A673 (cell line): ENCODE data around the gene DEAF1. TPM values are rescaled to one million over a fixed set of nuclear protein-coding genes. Genes with fewer than 3 reads are reported as not detected.

ENCODE experiments used
- BruUV-seq: library from RNA; stranded (reverse); fragments of 400-500 nt; replicated peaks from 2 replicates; lab custom pipeline; 2021; lab: Mats Ljungman, UMichigan
- CTCF ChIA-PET: fragments of 300-600 bp; sonication (Branson Sonifier 250); formaldehyde crosslinking; loops from one replicate; lab custom pipeline; 2022; ENCODE audit warnings: antibody characterized with exemption; lab: Charles Lee
- POLR2A ChIA-PET: fragments of 300-600 bp; sonication (Branson Sonifier 250); formaldehyde crosslinking; loops from one replicate; lab custom pipeline; 2022; ENCODE audit warnings: antibody characterized with exemption; ENCODE audit not compliant: low non-redundant PET; lab: Charles Lee
- DNase-seq: peaks from one replicate; pipeline ENCODE4 v3.0.0-alpha.2; 2015; ENCODE audit warnings: low spot score
- H3K27ac ChIP-seq: fragments of 200-600 bp; sonication (generic); 2 replicates; pipeline ENCODE4 v1.5.1; 2016; ENCODE audit warnings: mixed run types, low read depth, mild to moderate bottlenecking, mixed read lengths, antibody characterized with exemption, low read length; ENCODE audit not compliant: poor library complexity, severe bottlenecking
- H3K27me3 ChIP-seq: fragments of 200-600 bp; sonication (generic); replicated peaks from 2 replicates; pipeline ENCODE4 v1.6.1; 2017; ENCODE audit warnings: mixed run types, low read depth, mild to moderate bottlenecking, mixed read lengths, antibody characterized with exemption, low read length; ENCODE audit not compliant: insufficient read depth, poor library complexity
- H3K36me3 ChIP-seq: fragments of 200-600 bp; sonication (generic); 2 replicates; pipeline ENCODE4 v1.6.1; 2016; ENCODE audit warnings: mixed run types, mild to moderate bottlenecking, mixed read lengths, antibody characterized with exemption, low read length; ENCODE audit not compliant: insufficient read depth, poor library complexity, severe bottlenecking
- H3K4me1 ChIP-seq: fragments of 200-600 bp; sonication (generic); 2 replicates; pipeline ENCODE4 v1.6.1; 2017; ENCODE audit warnings: mixed run types, mild to moderate bottlenecking, mixed read lengths, antibody characterized with exemption, low read length; ENCODE audit not compliant: insufficient read depth, poor library complexity, severe bottlenecking
- H3K4me3 ChIP-seq: fragments of 200-600 bp; sonication (generic); 2 replicates; pipeline ENCODE4 v1.5.1; 2016; ENCODE audit warnings: low read depth, mixed run types, mild to moderate bottlenecking, mixed read lengths, low read length; ENCODE audit not compliant: poor library complexity, severe bottlenecking
- H3K9me3 ChIP-seq: fragments of 200-600 bp; sonication (generic); 2 replicates; pipeline ENCODE4 v1.6.1; 2016; ENCODE audit warnings: mixed run types, low read depth, mild to moderate bottlenecking, mixed read lengths, antibody characterized with exemption, low read length; ENCODE audit not compliant: poor library complexity, severe bottlenecking
- EZH2 ChIP-seq: fragments of 200-600 bp; sonication (generic); IDR thresholded peaks from 2 replicates; pipeline ENCODE4 v1.6.1; 2017; ENCODE audit warnings: borderline replicate concordance, low read depth, mild to moderate bottlenecking, mixed read lengths, antibody characterized with exemption, low read length; ENCODE audit not compliant: poor library complexity, severe bottlenecking
- intact Hi-C: fragments of 100-400 bp; cut with micrococcal nuclease; formaldehyde crosslinking; loops from one replicate; pipeline ENCODE4 v1.10.0; 2022; ENCODE audit not compliant: unreplicated experiment
- total RNA-seq: library from RNA; stranded (reverse); gene quantifications from 2 replicates; pipeline ENCODE4 v1.2.3, GENCODE V29; 2021
- TF ChIP-seq, protein P1 (sequence below): fragments of 300-800, 200-600 bp; sonication (generic); conservative IDR thresholded peaks from 2 replicates; pipeline ENCODE4 v1.5.1; 2017; ENCODE audit warnings: low read depth, mild to moderate bottlenecking, antibody characterized with exemption, low read length, moderate library complexity, mixed read lengths

Gene DEAF1
- total RNA-seq, 1 experiment from 2014 or later, result 56.7 TPM

DNA sequence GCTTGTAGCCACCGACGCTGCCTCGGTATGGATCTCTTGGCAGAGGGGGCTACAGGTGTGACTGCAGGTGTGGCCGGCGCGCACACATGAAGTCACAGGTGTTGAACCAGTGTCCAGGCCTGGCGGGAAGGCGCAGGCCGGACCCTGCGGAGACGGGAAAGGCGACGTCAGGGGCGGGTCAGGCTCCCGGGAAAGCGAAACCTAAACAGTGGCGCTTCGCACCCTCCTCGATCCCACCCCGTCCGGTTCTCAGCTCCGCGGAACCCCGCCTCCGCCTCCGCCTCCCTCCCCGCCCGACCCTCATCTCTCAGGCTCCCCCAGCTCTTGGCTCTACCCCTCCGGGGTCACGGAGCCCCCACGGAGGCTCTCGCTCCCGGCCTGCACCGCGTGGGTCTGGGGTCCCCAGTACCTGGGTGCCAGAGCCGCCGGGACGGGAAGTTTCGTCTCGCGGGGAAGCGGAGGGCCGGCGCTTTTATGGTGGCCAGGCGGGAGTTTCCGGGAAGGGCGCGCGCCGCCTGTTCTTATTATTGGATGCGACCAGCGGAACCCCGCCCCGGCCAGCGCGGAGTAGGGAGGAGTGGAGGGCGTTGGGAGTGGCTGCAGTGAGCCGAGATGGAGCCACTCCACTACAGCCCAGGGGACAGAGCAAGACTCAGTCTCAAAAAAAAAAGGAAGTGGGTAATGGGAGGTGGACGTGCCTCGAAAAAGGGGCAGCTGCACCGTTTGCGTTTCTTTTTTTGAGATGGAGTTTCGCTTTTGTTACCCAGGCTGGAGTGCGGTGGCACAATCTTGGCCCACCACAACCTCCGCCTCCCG, 79.3 kb downstream of the DEAF1 start, which contains the start of gene IRF7:
Gene IRF7 (minus strand): TSS at position 447 of the 816 bp plus-strand sequence. CDS start 586 bp downstream, outside the sequence.
- POLR2A ChIA-PET, result no interaction called here
- no TSS peak for BruUV-seq
- peak; percentile 94 for DNase-seq
- Histone ChIP-seq H3K9me3 (no peaks in the 10 kb centered on the region), H3K36me3 (peaks cover 17% of the 10 kb centered on the region), H3K4me1 (no peaks in the 10 kb centered on the region), H3K27me3 (no peaks in the 10 kb centered on the region), H3K4me3 (peak within 1 kb of the TSS; percentile 67), H3K27ac (peak within 1 kb of the TSS; percentile 89)
- intact Hi-C loops, result no loop called here
- CTCF ChIA-PET, result no interaction called here
- TF ChIP-seq, protein P1, sequence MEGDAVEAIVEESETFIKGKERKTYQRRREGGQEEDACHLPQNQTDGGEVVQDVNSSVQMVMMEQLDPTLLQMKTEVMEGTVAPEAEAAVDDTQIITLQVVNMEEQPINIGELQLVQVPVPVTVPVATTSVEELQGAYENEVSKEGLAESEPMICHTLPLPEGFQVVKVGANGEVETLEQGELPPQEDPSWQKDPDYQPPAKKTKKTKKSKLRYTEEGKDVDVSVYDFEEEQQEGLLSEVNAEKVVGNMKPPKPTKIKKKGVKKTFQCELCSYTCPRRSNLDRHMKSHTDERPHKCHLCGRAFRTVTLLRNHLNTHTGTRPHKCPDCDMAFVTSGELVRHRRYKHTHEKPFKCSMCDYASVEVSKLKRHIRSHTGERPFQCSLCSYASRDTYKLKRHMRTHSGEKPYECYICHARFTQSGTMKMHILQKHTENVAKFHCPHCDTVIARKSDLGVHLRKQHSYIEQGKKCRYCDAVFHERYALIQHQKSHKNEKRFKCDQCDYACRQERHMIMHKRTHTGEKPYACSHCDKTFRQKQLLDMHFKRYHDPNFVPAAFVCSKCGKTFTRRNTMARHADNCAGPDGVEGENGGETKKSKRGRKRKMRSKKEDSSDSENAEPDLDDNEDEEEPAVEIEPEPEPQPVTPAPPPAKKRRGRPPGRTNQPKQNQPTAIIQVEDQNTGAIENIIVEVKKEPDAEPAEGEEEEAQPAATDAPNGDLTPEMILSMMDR, result no peak
- TF ChIP-seq EZH2, result no peak

DNA sequence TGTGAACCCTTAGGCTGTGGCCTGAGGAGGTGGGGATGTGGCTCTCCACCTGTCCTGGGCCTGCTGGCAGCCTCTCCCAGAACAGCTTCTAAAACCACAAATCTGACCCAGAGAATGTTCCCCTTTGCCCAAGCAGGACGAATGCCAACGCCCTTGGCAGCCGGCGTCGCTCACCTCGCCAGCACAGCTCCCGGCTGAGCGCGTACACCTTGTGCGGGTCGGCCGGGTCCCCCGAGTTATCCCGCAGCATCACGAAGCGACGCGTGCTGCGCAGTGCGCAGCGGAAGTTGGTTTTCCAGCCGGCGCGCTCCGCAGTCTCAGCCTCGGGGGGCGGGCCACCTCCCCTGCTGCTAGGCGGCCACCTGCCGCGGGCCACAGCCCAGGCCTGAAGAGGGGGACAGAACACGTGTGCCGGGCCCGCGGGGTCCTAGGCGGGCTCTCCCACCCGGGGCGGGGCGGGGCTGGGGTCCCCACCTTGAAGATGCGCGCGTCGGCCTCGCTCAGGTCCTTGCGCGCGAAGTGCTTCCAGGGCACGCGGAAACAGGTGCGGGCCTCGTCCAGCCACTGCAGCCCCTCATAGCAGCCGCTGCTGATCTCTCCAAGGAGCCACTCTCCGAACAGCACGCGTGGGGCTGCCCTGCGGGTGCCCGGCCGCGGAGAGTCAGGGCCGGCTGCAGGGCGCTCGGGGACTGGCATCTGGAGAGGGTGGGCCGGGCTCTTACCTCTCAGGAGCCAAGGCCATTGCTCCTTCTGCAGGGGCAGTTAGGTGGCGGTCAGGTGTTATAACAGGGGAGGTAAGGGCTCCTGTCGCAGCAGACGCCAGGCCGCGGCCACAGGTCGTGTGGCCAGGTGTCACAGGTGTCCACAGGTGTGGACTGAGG, 80.2 kb downstream of the DEAF1 start:
- H3K9me3 ChIP-seq, result no peaks in the 10 kb centered on the region
- no peak for DNase-seq
- H3K4me3 ChIP-seq, result peak overlapping the region; percentile 67
- TSS peak; percentile 66 for BruUV-seq
- H3K4me1 ChIP-seq, result no peaks in the 10 kb centered on the region
- peaks cover 20% of the 10 kb centered on the region for H3K36me3 ChIP-seq
- H3K27ac ChIP-seq, result peak overlapping the region; percentile 89
- CTCF ChIA-PET, result no interaction called here
- no peaks in the 10 kb centered on the region for H3K27me3 ChIP-seq
- POLR2A ChIA-PET, result no interaction called here
- intact Hi-C loops, result no loop called here
- TF ChIP-seq EZH2, result no peak
- TF ChIP-seq, protein P1, result no peak

- TF ChIP-seq EZH2, result no peak
- TF ChIP-seq, protein P1, result no peak
- intact Hi-C loops, result no loop called here
- Histone ChIP-seq H3K27me3 (no peaks in the 10 kb centered on the region), H3K9me3 (no peaks in the 10 kb centered on the region), H3K36me3 (peaks cover 27% of the 10 kb centered on the region), H3K4me1 (no peaks in the 10 kb centered on the region), H3K4me3 (no peak overlapping the region), H3K27ac (no peak overlapping the region)
- no TSS peak for BruUV-seq
- ChIA-PET CTCF (no interaction called here), POLR2A (no interaction called here)
- no peak for DNase-seq
Measured at GRCh38 chr11:614021-614622, 80.9 kb downstream of the DEAF1 start.
